ENCODE data around the gene CEACAM5. TPM values are rescaled to one million over a fixed set of nuclear protein-coding genes. Genes with fewer than 3 reads are reported as not detected.

CEACAM5 gene
- total and polyA plus RNA-seq, 2 donors from 2014 or later = not detected

DNA sequence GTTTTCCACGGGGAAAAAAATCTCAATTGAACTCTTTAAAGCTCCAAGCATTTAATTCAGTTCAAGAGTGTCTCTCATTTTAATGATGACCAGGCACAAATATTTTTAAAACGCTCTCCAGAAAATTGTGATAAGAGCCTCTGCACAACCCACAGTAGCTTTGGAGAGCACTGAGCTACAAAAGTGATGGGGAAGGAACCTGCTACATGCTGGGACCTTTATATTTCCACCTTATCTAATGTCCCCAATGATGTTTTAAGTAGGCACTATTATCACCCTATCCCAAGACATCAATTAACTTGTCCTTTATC, 32.8 kb downstream of the CEACAM5 start:
- no peaks in the 10 kb centered on the region for H3K9me3 ChIP-seq (ENCODE audit: control insufficient read depth in 2 of 3, insufficient read depth in 1 of 3, low read length in 3 of 3)
- no peaks in the 10 kb centered on the region for H3K27me3 ChIP-seq (ENCODE audit: control insufficient read depth, insufficient read depth, low read length)
- H3K9ac ChIP-seq (ENCODE audit: low read length in 3 of 3) = no peak overlapping the region
- intact Hi-C loops (cut with DNase I) = no loop called here
- DNase-seq (no peak), FAIRE-seq (no peak)
- H3K36me3 ChIP-seq (ENCODE audit: control insufficient read depth in 2 of 3, insufficient read depth in 3 of 3, low read length in 3 of 3) = no peaks in the 10 kb centered on the region
- TF ChIP-seq, protein P1, sequence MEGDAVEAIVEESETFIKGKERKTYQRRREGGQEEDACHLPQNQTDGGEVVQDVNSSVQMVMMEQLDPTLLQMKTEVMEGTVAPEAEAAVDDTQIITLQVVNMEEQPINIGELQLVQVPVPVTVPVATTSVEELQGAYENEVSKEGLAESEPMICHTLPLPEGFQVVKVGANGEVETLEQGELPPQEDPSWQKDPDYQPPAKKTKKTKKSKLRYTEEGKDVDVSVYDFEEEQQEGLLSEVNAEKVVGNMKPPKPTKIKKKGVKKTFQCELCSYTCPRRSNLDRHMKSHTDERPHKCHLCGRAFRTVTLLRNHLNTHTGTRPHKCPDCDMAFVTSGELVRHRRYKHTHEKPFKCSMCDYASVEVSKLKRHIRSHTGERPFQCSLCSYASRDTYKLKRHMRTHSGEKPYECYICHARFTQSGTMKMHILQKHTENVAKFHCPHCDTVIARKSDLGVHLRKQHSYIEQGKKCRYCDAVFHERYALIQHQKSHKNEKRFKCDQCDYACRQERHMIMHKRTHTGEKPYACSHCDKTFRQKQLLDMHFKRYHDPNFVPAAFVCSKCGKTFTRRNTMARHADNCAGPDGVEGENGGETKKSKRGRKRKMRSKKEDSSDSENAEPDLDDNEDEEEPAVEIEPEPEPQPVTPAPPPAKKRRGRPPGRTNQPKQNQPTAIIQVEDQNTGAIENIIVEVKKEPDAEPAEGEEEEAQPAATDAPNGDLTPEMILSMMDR (IDR thresholded peaks at IDR 0.05; ENCODE audit: borderline replicate concordance, extremely low read depth, insufficient read depth) = no peak
- H3K27ac ChIP-seq (ENCODE audit: low read depth in 2 of 2, low read length in 2 of 2) = no peak overlapping the region
- H3K4me3 ChIP-seq (ENCODE audit: low read length in 3 of 3) = no peak overlapping the region
- H3K4me1 ChIP-seq (ENCODE audit: control insufficient read depth in 2 of 3, insufficient read depth in 2 of 3, low read depth in 1 of 3, low read length in 3 of 3) = no peaks in the 10 kb centered on the region

DNA sequence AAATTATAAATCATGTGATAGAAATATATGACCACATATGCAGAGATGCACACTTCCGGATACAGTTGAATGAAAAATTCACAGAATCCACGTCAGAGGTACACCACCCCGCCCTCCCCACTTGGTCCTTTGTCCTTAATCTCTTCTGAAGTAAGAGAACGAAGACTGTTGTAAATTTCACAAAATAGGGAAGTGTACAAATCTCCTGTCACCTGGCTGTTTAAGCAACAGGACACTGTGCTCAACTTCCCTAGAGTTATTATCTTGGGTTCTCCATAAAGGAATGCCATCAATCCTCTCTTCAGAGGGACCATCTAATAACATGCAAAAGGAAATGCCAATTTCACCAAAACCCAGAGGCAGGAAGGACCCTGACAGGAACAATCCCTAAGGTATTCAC, 36.4 kb downstream of the CEACAM5 start:
- Histone ChIP-seq H3K9me3 (ENCODE audit: control insufficient read depth in 2 of 3, insufficient read depth in 1 of 3, low read length in 3 of 3) (no peaks in the 10 kb centered on the region), H3K36me3 (ENCODE audit: control insufficient read depth in 2 of 3, insufficient read depth in 3 of 3, low read length in 3 of 3) (no peaks in the 10 kb centered on the region), H3K9ac (ENCODE audit: low read length in 3 of 3) (no peak overlapping the region), H3K27me3 (ENCODE audit: control insufficient read depth, insufficient read depth, low read length) (peaks cover 5% of the 10 kb centered on the region), H3K4me1 (ENCODE audit: control insufficient read depth in 2 of 3, insufficient read depth in 2 of 3, low read depth in 1 of 3, low read length in 3 of 3) (no peaks in the 10 kb centered on the region), H3K27ac (ENCODE audit: low read depth in 2 of 2, low read length in 2 of 2) (no peak overlapping the region), H3K4me3 (ENCODE audit: low read length in 3 of 3) (no peak overlapping the region)
- intact Hi-C loops (cut with DNase I) = no loop called here
- DNase-seq (no peak), FAIRE-seq (no peak)
- TF ChIP-seq, protein P1 (IDR thresholded peaks at IDR 0.05; ENCODE audit: borderline replicate concordance, extremely low read depth, insufficient read depth) = no peak

DNA sequence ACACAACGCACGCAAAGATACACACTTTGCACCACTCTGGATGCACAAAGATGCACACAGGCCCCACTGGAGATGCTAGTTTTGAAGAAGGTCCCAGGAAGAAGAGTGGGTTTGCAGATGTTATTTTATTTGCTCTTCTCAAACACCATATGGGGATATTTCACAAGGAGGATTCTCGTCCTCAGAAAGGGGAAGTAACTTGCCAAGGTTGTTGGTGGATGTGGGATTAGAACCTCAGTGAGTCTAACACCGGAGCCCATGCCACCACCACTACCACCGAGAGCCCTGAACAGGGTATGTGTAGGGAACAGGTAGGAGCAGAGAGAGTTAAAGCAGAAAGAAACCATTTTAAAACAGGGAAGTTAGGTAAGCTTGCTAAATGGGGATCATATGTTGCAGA, 37.3 kb downstream of the CEACAM5 start:
- TF ChIP-seq, protein P1 (IDR thresholded peaks at IDR 0.05; ENCODE audit: borderline replicate concordance, extremely low read depth, insufficient read depth) = no peak
- no peak overlapping the region for H3K27ac ChIP-seq (ENCODE audit: low read depth in 2 of 2, low read length in 2 of 2)
- no peaks in the 10 kb centered on the region for H3K36me3 ChIP-seq (ENCODE audit: control insufficient read depth in 2 of 3, insufficient read depth in 3 of 3, low read length in 3 of 3)
- intact Hi-C loops (cut with DNase I) = no loop called here
- no peaks in the 10 kb centered on the region for H3K9me3 ChIP-seq (ENCODE audit: control insufficient read depth in 2 of 3, insufficient read depth in 1 of 3, low read length in 3 of 3)
- FAIRE-seq = no peak
- no peak overlapping the region for H3K4me3 ChIP-seq (ENCODE audit: low read length in 3 of 3)
- peaks cover 5% of the 10 kb centered on the region for H3K27me3 ChIP-seq (ENCODE audit: control insufficient read depth, insufficient read depth, low read length)
- DNase-seq = no peak
- H3K4me1 ChIP-seq (ENCODE audit: control insufficient read depth in 2 of 3, insufficient read depth in 2 of 3, low read depth in 1 of 3, low read length in 3 of 3) = no peaks in the 10 kb centered on the region
- no peak overlapping the region for H3K9ac ChIP-seq (ENCODE audit: low read length in 3 of 3)

DNA sequence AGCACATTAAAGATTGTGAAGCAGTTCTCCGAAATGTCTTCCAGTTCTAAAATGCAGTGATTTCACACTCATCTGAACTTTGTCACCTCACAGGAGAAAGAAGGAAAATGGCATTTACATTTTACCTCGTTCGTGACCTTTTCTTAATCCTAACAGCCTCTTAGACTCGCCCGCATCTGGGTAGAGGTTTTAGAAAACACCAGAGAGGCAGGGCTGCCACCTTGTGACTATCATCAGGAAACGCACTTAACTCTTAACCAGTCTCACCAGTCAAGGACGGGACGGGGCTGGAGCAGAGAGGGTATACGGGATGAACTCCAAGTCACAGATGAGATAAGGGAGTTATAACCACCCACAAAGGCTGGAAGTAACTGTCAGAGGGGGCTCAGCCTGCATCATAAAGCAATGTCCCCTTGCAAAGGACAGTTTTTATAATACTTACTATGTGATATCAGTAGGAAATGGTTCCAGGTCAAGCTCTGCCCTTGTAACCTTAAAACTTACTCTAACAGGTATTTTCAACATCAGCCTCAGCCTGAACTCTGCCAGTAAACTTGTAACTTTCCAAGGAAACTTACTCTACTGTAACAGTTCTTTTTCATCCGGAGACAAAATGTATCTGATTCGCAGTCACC, 38.3 kb downstream of the CEACAM5 start:
- Histone ChIP-seq H3K4me3 (ENCODE audit: low read length in 3 of 3) (no peak overlapping the region), H3K27ac (ENCODE audit: low read depth in 2 of 2, low read length in 2 of 2) (no peak overlapping the region), H3K9ac (ENCODE audit: low read length in 3 of 3) (no peak overlapping the region), H3K27me3 (ENCODE audit: control insufficient read depth, insufficient read depth, low read length) (peaks cover 5% of the 10 kb centered on the region), H3K36me3 (ENCODE audit: control insufficient read depth in 2 of 3, insufficient read depth in 3 of 3, low read length in 3 of 3) (no peaks in the 10 kb centered on the region), H3K4me1 (ENCODE audit: control insufficient read depth in 2 of 3, insufficient read depth in 2 of 3, low read depth in 1 of 3, low read length in 3 of 3) (no peaks in the 10 kb centered on the region), H3K9me3 (ENCODE audit: control insufficient read depth in 2 of 3, insufficient read depth in 1 of 3, low read length in 3 of 3) (no peaks in the 10 kb centered on the region)
- TF ChIP-seq, protein P1 (IDR thresholded peaks at IDR 0.05; ENCODE audit: borderline replicate concordance, extremely low read depth, insufficient read depth) = peak; percentile 28
- intact Hi-C loops (cut with DNase I) = no loop called here
- FAIRE-seq = no peak
- peak in 2 of 5 donors; percentile 13 to 31 for DNase-seq
